HG03558 (cell line): ENCODE results near the gene PCED1B.

ENCODE experiments used
- ATAC-seq: cut with Tn5 transposase; IDR thresholded peaks from one replicate; pipeline ENCODE4 v1.9.1; 2021; ENCODE audit warnings: moderate number of reproducible peaks; ENCODE audit not compliant: unreplicated experiment; ENCODE audit errors: extremely low read depth

PCED1B gene

GRCh38 chr12:47066278-47067025 lies 13.0 kb upstream of the PCED1B start:
- ATAC-seq: no peak

DNA sequence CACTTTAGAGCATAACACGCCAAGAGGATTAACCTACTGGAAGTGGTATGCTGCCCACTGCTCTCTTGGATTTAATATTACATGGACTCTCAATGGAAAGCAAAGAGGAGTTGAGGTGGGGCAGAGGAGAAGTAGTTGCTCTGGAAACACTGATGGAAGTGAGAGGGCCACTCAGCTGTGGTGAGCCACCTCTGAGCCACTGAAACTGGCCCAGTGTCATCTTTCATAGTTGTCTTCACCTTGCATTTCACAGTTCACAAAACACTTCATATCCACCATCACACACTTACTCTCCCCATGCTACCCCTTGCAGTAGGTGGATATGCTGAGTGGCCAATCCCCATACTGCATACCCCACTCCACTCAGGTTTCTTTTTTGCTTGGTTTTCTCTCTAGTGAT lies 12.2 kb upstream of the PCED1B start:
- ATAC-seq: no peak

DNA sequence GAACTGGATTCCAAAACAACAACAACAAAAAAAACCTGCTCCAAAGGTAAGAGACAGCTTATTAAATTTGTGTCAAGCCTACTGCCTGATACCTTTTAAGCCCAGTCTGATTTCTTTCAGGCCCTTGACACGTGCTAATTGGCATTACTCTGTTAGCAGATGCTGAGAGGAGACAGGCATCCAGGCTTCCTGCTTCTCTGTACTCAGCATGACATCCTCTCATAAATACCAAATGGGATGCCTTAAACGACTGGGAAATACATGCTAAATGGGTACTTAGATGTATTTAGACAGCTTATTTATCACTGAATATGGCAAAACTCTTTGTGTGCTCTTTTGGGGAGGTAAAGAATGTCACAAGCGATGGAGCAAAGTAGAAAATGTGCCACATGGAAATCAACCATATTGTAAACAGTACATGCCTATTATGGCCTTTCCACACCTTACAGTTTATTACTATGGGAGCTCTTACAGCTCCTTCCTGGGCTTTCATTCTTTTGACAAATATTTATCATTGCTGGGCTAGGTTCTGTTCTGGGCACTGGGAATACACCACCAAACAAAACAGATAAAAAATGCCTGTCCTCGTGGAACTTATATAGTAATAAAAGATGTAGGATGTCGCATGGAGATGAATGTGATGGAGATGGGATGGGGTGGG lies 11.5 kb upstream of the PCED1B start:
- ATAC-seq: no peak

GRCh38 chr12:47068539-47068938 lies 10.9 kb upstream of the PCED1B start:
- no peak for ATAC-seq

- no peak for ATAC-seq
These were observed 9.1 kb upstream of the PCED1B start for GRCh38 chr12:47070310-47070709.

GRCh38 chr12:47071241-47071852 lies 8.1 kb upstream of the PCED1B start:
- no peak for ATAC-seq

DNA sequence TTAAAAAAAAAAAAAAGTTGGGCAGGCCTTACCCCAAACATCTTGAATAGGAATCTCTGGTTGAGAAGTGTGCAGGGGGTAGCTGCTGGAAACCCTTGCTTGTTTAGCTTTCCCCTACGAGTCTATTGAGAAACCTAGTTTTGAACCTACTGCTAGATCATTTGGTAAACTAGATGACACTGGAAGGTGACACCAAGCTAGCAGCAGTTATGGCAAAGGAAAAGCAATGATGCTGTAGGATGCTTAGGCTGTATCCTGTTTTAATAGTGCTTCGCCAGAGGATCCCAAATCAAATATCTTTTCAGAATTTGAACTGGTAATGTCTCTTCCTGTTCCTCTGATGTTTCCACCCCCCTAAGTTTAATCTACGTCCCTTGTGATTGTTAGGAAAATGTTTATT lies 5.5 kb upstream of the PCED1B start:
- ATAC-seq: no peak

- ATAC-seq: no peak
These were observed 4.7 kb upstream of the PCED1B start for GRCh38 chr12:47074757-47075156.

DNA sequence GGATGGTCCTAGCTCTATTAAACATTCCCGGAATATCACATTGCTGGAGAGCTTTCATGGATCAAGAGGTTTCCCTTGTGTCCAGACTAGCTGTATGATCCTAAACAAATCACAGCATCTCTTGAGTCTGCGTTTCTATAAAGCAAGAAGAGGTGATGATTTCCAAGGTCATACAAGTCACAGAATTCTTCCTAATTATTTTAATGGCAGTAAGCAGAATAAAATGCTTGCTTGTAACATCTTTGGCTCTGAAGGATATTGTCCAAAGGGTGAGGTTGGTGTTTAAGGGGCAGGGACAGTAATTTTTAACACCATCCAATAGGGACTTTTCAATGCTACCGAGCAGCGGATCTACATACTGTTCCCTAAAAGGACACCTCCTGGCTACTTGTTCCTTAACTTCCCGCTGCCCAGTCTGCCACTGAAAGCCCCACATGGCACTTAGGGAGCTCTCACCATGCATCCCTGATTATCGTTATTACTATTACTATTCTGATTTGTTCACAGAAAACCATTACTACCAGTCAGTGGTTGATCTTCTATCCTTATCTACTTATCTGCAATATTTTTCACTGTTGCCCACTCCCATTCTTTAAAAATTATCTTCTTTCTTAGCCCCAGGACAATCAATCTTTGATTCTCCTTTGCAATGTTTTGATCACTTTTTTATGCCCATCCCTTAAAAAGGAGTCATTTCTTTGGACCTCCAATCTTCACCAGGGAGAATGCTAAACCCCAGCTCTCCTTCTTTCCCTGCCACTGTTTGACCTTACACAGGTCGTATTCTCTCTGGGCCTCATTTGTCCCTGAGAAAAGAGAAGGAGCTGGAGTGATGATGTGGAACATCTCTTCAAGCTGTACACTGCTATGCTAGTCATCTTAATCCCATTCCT lies 4.0 kb upstream of the PCED1B start:
- no peak for ATAC-seq

DNA sequence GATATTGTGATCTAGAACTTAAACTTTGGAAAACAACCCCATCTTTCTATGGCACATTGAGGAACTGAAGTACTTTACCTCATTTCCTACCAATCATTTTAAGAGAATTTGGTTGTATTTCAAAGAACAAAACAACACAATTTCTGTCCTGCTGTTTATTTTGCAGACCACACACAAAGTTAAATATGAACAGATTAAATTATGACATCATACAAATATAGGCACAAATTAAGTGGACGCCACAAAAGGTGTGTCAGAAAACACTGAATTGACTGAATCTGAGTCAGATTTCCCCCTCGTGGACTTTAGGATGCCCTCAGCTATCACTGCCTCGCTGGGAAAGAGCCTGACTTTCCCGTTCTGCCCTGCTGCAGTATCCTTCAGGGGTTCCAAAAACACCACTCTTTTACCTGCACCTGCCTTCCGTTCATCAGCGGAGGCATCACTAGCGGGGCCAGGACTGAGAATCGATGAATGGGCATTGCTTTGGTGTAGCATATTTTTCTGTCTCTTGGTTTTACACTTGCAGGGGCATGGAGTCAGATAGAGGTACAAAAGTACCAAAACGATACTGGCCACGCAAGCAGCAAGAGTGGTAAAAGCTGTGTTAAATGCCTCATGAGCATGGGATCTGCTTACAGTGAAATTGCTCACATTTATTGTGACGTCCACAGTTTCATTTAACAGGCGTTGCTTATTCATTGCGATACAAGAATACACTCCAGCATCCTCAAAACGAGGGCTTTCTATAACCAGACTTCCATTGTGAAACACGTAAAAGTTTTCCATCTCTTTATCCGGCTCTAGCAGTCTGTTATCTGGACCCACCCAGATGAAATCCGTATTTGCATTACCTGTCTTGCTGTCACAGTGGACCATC lies 2.0 kb upstream of the PCED1B start:
- ATAC-seq: no peak

- no peak for ATAC-seq
These were observed 1.4 kb upstream of the PCED1B start for GRCh38 chr12:47078086-47078395.

- no peak for ATAC-seq
These were observed 521 bp upstream of the PCED1B start for GRCh38 chr12:47078733-47079467.

- ATAC-seq: no peak
These were observed 732 bp downstream of the PCED1B start for GRCh38 chr12:47079981-47080724.

DNA sequence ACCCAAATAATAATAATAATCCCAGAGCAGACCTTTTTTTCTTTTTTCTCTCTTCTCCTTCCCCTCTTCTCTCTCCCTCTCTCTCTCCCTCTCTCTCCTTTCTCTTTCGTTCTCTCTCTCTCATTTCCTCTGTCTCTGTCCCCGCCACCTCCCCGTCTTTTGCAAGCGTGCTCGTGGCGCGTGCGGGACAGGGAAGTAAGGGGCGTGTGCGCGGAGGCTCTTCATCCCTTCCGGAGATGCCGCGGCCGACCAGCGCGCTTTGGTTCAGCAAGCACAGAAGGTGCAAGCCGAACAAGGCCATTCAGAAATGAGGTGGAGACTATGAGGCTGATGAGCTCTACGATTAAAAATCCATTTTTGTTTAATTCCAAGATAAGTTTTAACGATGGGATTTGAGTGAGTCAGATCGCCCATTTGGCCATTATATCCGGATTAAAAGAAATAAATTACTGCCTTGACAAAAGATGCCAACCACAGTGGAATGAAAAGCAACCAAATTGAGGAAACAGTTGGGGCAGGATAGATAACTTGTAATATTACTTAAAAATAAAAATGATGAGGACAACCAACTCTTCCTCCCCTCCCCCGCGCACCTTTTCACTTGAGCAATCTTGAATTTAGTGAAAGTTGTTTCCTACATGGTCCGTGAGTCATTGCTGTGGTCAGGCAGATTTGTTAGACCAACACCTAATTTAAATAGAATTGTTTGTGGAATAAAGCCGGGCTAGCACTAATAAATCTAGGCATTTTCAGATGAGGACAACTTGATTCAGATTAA lies 1.5 kb downstream of the PCED1B start:
- no peak for ATAC-seq

- no peak for ATAC-seq
These were observed 2.9 kb downstream of the PCED1B start for GRCh38 chr12:47082283-47082682.

- no peak for ATAC-seq
These were observed 3.6 kb downstream of the PCED1B start for GRCh38 chr12:47082796-47083621.

- no peak for ATAC-seq
These were observed 4.8 kb downstream of the PCED1B start for GRCh38 chr12:47084172-47084571.
